ENCODE data around the gene SLC35G6.

- peak; percentile 100 for TF ChIP-seq POLR2AphosphoS5 (IDR thresholded peaks at IDR 0.05; ENCODE audit: low read depth, low read length)
- peak; percentile 100 for TF ChIP-seq POLR2A (IDR thresholded peaks at IDR 0.05; ENCODE audit: low read depth, low read length)
These were observed 3.0 kb downstream of the SLC35G6 start, which contains the start of gene POLR2A for GRCh38 chr17:7484067-7484918.
